Fibroblast of mammary gland (primary cell): Measurements from ENCODE around the gene PABPC1L.

Experiments
- DNase-seq: peaks from one replicate; pipeline ENCODE4 v3.0.0-alpha.2; 2010; ENCODE audit warnings: low read depth
- H3K4me3 ChIP-seq: 2 replicates; pipeline ENCODE4 v1.5.1; 2011; ENCODE audit warnings: low read depth, mild to moderate bottlenecking, low read length, moderate library complexity; ENCODE audit not compliant: control insufficient read depth
- CTCF ChIP-seq: conservative IDR thresholded peaks from 2 replicates; pipeline ENCODE4 v1.5.1; 2011; ENCODE audit warnings: low read depth, low read length, inconsistent platforms; ENCODE audit not compliant: control insufficient read depth, insufficient read depth

Gene PABPC1L

GRCh38 chr20:44970243-44970757 is 60.4 kb downstream of the PABPC1L start:
- no peak overlapping the region for H3K4me3 ChIP-seq
- DNase-seq: no peak
- no peak for TF ChIP-seq CTCF

GRCh38 chr20:44973053-44973452 is 63.2 kb downstream of the PABPC1L start:
- no peak for DNase-seq
- no peak overlapping the region for H3K4me3 ChIP-seq
- no peak for TF ChIP-seq CTCF

GRCh38 chr20:44976698-44977097 is 66.8 kb downstream of the PABPC1L start:
- H3K4me3 ChIP-seq: no peak overlapping the region
- no peak for DNase-seq
- TF ChIP-seq CTCF: no peak

- H3K4me3 ChIP-seq: no peak overlapping the region
- DNase-seq: no peak
- TF ChIP-seq CTCF: no peak
Observed at GRCh38 chr20:44979090-44979621, 69.3 kb downstream of the PABPC1L start.

GRCh38 chr20:44981736-44982406 is 72.0 kb downstream of the PABPC1L start:
- DNase-seq: no peak
- TF ChIP-seq CTCF: no peak
- no peak overlapping the region for H3K4me3 ChIP-seq

- DNase-seq: no peak
- no peak for TF ChIP-seq CTCF
- no peak overlapping the region for H3K4me3 ChIP-seq
Observed at GRCh38 chr20:44983093-44983674, 73.3 kb downstream of the PABPC1L start.
